ENCODE measurements around the gene SLC22A5. TPM values are rescaled to one million over a fixed set of nuclear protein-coding genes. Genes with fewer than 3 reads are reported as not detected.

SLC22A5 gene
- total and polyA plus RNA-seq, 10 of the 15 experiments (the other 5 are each of a cell fraction or from before 2014, with no cell fraction given) = 1.1 to 4.4 (median 2.3) TPM

DNA sequence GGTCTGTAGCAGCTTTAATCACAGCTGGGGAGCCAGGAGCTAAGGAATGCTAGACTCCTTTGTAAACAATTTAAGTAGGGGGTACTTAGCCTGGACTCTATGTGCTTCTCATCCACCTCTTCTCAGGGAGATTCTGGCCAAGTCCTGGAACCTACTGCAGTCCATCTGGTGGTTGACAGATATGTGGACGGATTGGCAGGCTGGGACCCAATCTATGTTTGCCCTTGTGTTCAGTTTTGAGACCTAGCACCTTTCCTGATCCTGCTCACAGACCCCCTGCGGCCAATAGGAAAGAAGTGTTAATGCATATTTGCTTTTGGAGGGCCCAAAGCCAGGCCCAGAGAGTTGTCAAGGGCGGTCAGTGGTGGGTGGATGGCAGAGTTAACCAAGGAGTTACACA, 6.4 kb downstream of the SLC22A5 start:
- CTCF ChIA-PET = interaction anchor here (0.8 to 2.3 kb wide), 3 partner anchors 11 to 137 kb away, joined by 3 to 10 read pairs (median 8); no protein-coding TSS in a partner anchor
- Histone ChIP-seq H3K36me3 (ENCODE audit: control insufficient read depth in 2 of 2, insufficient read depth in 2 of 2, low read length in 1 of 2) (no peaks in the 10 kb centered on the region), H3K27me3 (replicated peaks in 1 of 2; ENCODE audit: control insufficient read depth in 2 of 2, insufficient read depth in 2 of 2, low read length in 1 of 2) (no peaks in the 10 kb centered on the region), H3K4me2 (ENCODE audit: control insufficient read depth, insufficient read depth) (no peak overlapping the region), H3K9ac (ENCODE audit: control insufficient read depth, insufficient read depth, low read length) (no peak overlapping the region), H2AFZ (ENCODE audit: control insufficient read depth, low read depth, low read length) (no peak overlapping the region), H3K27ac (ENCODE audit: control insufficient read depth, insufficient read depth) (no peak overlapping the region), H3K9me3 (replicated peaks; ENCODE audit: control insufficient read depth, insufficient read depth, low read length) (no peaks in the 10 kb centered on the region), H4K20me1 (ENCODE audit: control insufficient read depth, insufficient read depth) (no peaks in the 10 kb centered on the region), H3K4me1 (ENCODE audit: control insufficient read depth, insufficient read depth, low read length) (no peaks in the 10 kb centered on the region), H3K4me3 (no peak overlapping the region), H3K79me2 (ENCODE audit: control insufficient read depth, insufficient read depth, low read length) (no peaks in the 10 kb centered on the region)
- POLR2A ChIA-PET = no interaction called here
- in situ Hi-C loops (cut with MboI) = no loop called here
- DNase-seq (ENCODE audit: low read depth, low spot score) = no peak
- TF ChIP-seq EZH2 (IDR thresholded peaks at IDR 0.05; ENCODE audit: borderline replicate concordance, control insufficient read depth, low read depth, low read length) (no peak), E2F8 (IDR thresholded peaks at IDR 0.05; ENCODE audit: low read depth, partially characterized antibody) (no peak), ZBTB33 (IDR thresholded peaks at IDR 0.05) (no peak), RB1 (IDR thresholded peaks at IDR 0.05; ENCODE audit: borderline replicate concordance) (no peak), IRF4 (IDR thresholded peaks at IDR 0.05; ENCODE audit: low read depth, low read length) (no peak), CHD2 (IDR thresholded peaks at IDR 0.05; ENCODE audit: borderline replicate concordance, low read depth, low read length) (no peak), SP1 (IDR thresholded peaks at IDR 0.05; ENCODE audit: low read depth, low read length) (no peak), SIX5 (IDR thresholded peaks at IDR 0.05; ENCODE audit: low read depth, low read length, severe bottlenecking) (no peak), KAT2A (conservative IDR thresholded peaks at IDR 0.05; ENCODE audit: control insufficient read depth, low read depth, low read length) (no peak)
- ATAC-seq = no peak
- no TSS peak for BruUV-seq (replicated peaks)
- RAD21 ChIA-PET (ENCODE audit: unreplicated experiment) = interaction anchor here (0.9 to 1.2 kb wide), 2 partner anchors 138 to 443 kb away, joined by 3 to 5 read pairs; no protein-coding TSS in a partner anchor
- SMC1A ChIA-PET (ENCODE audit: uncharacterized antibody, unreplicated experiment) = interaction anchor here (0.8 to 1.7 kb wide), 5 partner anchors 10 to 196 kb away, joined by 3 to 4 read pairs (median 3); no protein-coding TSS in a partner anchor
- no peak for FAIRE-seq
- intact Hi-C loops (cut with micrococcal nuclease; ENCODE audit: unreplicated experiment) = no loop called here
- 50% methylated on average over 3 of the region's 3 CpGs for WGBS (ENCODE audit: insufficient coverage, insufficient replicate concordance, low lambda C conversion rate, missing lambda C conversion rate)

Data from GM12878 (cell line).